Mucosa of rectum (tissue), 2 donors: ENCODE measurements around the gene CHAMP1.

ENCODE experiments used
- H3K27ac ChIP-seq, 2 donors: one replicate each; pipeline ENCODE4 v1.7.0; 2013; ENCODE audit warnings: inconsistent platforms in 2 of 2, low read depth in 2 of 2, low read length in 2 of 2
- H3K27me3 ChIP-seq, 2 donors: one replicate each; pipeline ENCODE4 v1.7.0; 2013; ENCODE audit warnings: low read length in 2 of 2; ENCODE audit not compliant: control insufficient read depth in 2 of 2, insufficient read depth in 2 of 2
- H3K36me3 ChIP-seq, 2 donors: one replicate each; pipeline ENCODE4 v1.7.0; 2013; ENCODE audit warnings: low read length in 2 of 2; ENCODE audit not compliant: control insufficient read depth in 2 of 2, insufficient read depth in 2 of 2
- H3K4me1 ChIP-seq, 2 donors: one replicate each; pipeline ENCODE4 v1.7.0; 2013; ENCODE audit warnings: low read length in 2 of 2, mild to moderate bottlenecking in 1 of 2; ENCODE audit not compliant: control insufficient read depth in 2 of 2, insufficient read depth in 2 of 2
- H3K4me3 ChIP-seq, 2 donors: one replicate each; pipeline ENCODE4 v1.7.0; 2013; ENCODE audit warnings: low read length in 2 of 2
- H3K9ac ChIP-seq, 2 donors: one replicate each; pipeline ENCODE4 v1.7.0; 2013; ENCODE audit warnings: low read length in 2 of 2, low read depth in 1 of 2, mild to moderate bottlenecking in 1 of 2
- H3K9me3 ChIP-seq, 2 donors: one replicate each; pipeline ENCODE4 v1.7.0; 2013; ENCODE audit warnings: low read length in 2 of 2; ENCODE audit not compliant: control insufficient read depth in 2 of 2
- donor health status: healthy.
- donor health status: Normal muscosa, but diverticular disease.

The CHAMP1 gene

DNA sequence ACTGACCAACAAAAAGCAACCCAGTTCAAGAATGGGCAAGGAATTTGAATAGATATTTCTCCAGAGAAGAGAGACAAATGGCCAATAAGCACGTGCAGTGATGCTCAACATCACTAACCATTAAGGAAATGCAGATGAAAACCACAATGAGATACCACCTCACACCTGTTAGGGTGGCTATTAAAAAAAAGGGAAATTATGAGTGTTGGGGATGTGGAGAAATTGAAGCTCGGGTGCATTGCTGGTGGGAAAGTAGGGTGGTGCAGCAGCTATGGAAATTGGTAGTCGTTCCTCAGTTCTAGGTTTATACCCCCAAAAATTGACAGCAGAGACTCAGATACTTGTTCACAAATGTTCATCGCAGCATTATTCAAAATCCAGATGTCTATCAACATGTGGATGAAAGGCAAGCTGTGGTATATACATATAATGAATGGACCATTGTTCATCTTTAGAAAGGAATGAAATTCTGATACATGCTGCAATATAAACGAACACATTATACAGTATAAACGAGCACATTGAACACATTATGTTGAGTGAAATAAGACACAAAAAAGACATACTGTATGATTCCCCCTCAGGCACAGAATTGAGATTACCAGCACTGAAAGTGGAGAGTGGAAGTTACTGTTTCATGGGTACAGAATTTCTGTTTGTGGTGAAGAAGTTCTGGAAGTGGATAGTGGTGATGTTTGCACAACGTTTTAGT is 927 bp downstream of the CHAMP1 start:
- H3K27me3 ChIP-seq, result no peaks in the 10 kb centered on the region
- H3K27ac ChIP-seq, result peak overlapping the region in 1 of 2 donors; percentile 91
- peak overlapping the region; percentile 77 to 80 for H3K9ac ChIP-seq
- H3K4me3 ChIP-seq, result peak overlapping the region; percentile 87 to 88
- H3K36me3 ChIP-seq, result no peaks in the 10 kb centered on the region
- peaks cover 14% of the 10 kb centered on the region in 2 donors for H3K4me1 ChIP-seq
- no peaks in the 10 kb centered on the region for H3K9me3 ChIP-seq

- Histone ChIP-seq H3K9me3 (no peaks in the 10 kb centered on the region), H3K27ac (no peak overlapping the region), H3K4me1 (peaks cover 9 to 14% of the 10 kb centered on the region in 2 donors), H3K36me3 (peaks cover 12 to 18% of the 10 kb centered on the region in 2 donors), H3K27me3 (no peaks in the 10 kb centered on the region), H3K4me3 (no peak overlapping the region), H3K9ac (no peak overlapping the region)
Measured at GRCh38 chr13:114318624-114319023, 4.3 kb downstream of the CHAMP1 start.

DNA sequence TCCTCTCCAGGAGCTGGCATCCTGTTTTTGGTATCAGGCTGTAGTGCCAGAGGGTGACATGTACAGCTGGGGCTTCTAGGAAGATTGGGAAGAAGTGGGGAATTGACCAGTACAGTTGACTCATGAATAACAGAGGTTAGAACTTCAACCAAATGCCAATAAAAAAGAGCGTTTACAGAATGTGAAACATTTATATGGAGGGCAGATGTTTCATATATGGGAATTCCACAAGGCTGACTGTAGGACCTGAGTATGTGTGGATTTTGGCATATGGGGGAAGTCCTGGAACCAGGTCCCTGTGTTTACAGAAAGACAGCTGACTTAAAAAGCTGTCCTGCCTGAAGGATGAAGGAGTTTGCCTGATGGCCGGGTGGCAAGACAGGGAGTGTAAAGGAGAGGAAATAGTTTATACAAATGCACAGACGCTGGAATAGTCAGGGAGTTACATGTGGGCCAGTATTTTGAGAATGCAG is 5.2 kb downstream of the CHAMP1 start:
- Histone ChIP-seq H3K4me1 (peaks cover 5 to 14% of the 10 kb centered on the region in 2 donors), H3K9me3 (no peaks in the 10 kb centered on the region), H3K36me3 (peaks cover 20 to 26% of the 10 kb centered on the region in 2 donors), H3K9ac (no peak overlapping the region), H3K27ac (no peak overlapping the region), H3K4me3 (no peak overlapping the region), H3K27me3 (no peaks in the 10 kb centered on the region)

- H3K9me3 ChIP-seq, result no peaks in the 10 kb centered on the region
- no peak overlapping the region for H3K27ac ChIP-seq
- peaks cover 26 to 30% of the 10 kb centered on the region in 2 donors for H3K36me3 ChIP-seq
- H3K27me3 ChIP-seq, result no peaks in the 10 kb centered on the region
- H3K9ac ChIP-seq, result no peak overlapping the region
- peaks cover 2 to 12% of the 10 kb centered on the region in 2 donors for H3K4me1 ChIP-seq
- no peak overlapping the region for H3K4me3 ChIP-seq
Measured at GRCh38 chr13:114320065-114320464, 5.8 kb downstream of the CHAMP1 start.

DNA sequence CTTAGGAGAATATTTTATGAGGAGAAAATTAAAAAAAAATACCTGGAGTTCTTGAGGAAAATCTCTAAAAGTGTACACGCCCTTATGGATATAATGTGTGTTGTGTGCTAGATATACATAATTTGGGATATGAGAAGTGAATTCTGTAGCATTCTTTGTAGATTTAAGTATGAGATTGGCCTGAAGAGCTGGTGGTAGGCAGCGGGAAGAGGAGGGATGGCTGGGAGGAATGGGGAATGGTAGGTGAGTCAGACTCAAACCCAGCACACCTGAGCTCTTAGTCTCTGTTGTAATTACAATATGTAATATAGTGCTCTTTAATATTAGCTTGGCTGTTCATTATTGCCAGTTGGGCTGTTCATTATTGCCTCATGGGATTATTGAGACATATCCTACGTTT is 7.0 kb downstream of the CHAMP1 start:
- H3K36me3 ChIP-seq, result peaks cover 30 to 36% of the 10 kb centered on the region in 2 donors
- H3K4me1 ChIP-seq, result peaks cover 0 to 5% of the 10 kb centered on the region in 2 donors
- no peaks in the 10 kb centered on the region for H3K27me3 ChIP-seq
- H3K9ac ChIP-seq, result no peak overlapping the region
- no peak overlapping the region for H3K27ac ChIP-seq
- H3K9me3 ChIP-seq, result no peaks in the 10 kb centered on the region
- H3K4me3 ChIP-seq, result no peak overlapping the region

GRCh38 chr13:114323349-114323748 is 9.0 kb downstream of the CHAMP1 start:
- Histone ChIP-seq H3K36me3 (peaks cover 30 to 36% of the 10 kb centered on the region in 2 donors), H3K4me1 (no peaks in the 10 kb centered on the region), H3K27me3 (no peaks in the 10 kb centered on the region)

DNA sequence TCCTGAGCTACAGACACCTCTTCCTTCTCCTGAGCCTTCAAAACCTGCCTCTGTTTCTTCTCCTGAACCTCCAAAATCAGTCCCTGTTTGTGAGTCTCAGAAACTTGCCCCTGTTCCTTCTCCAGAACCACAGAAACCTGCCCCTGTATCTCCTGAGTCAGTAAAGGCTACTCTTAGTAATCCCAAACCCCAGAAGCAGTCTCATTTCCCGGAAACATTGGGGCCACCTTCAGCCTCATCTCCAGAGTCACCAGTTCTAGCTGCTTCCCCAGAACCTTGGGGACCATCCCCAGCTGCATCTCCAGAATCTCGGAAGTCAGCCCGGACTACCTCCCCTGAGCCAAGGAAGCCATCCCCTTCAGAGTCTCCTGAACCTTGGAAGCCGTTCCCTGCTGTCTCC is 10.0 kb downstream of the CHAMP1 start:
- H3K27ac ChIP-seq, result no peak overlapping the region
- no peak overlapping the region for H3K4me3 ChIP-seq
- no peaks in the 10 kb centered on the region for H3K27me3 ChIP-seq
- H3K9me3 ChIP-seq, result no peaks in the 10 kb centered on the region
- no peaks in the 10 kb centered on the region for H3K4me1 ChIP-seq
- no peak overlapping the region for H3K9ac ChIP-seq
- H3K36me3 ChIP-seq, result peaks cover 30 to 36% of the 10 kb centered on the region in 2 donors

More at GRCh38 chr13:114323349-114323748, 9.0 kb downstream of the CHAMP1 start:
- H3K9ac ChIP-seq, result no peak overlapping the region
- H3K9me3 ChIP-seq, result no peaks in the 10 kb centered on the region
- no peak overlapping the region for H3K27ac ChIP-seq
- H3K4me3 ChIP-seq, result no peak overlapping the region

- no peak overlapping the region for H3K27ac ChIP-seq
Measured at GRCh38 chr13:114325729-114326128, 11.4 kb downstream of the CHAMP1 start.

DNA sequence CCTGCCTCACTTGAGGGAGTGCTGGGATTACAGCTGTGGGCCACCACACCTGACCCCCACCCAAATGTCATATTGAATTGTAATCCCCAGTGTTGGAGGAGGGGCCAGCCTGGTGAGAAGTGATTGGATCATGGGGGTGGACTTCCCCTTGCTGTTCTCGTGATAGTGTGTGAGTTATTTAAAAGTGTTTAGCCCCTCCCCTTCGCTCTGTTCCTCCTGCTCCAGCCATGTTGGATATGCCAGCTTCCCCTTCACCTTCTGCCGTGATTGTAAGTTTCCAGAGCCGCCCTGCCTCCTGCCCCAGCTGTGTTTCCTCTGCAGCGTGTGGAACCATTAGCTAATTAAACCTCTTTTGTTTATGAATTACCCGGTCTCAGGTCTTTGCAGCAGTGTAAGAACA is 13.7 kb downstream of the CHAMP1 start:
- peaks cover 17 to 29% of the 10 kb centered on the region in 2 donors for H3K36me3 ChIP-seq
- H3K9me3 ChIP-seq, result no peaks in the 10 kb centered on the region
- H3K27ac ChIP-seq, result no peak overlapping the region
- no peaks in the 10 kb centered on the region for H3K4me1 ChIP-seq
- no peak overlapping the region for H3K9ac ChIP-seq
- H3K4me3 ChIP-seq, result no peak overlapping the region
- H3K27me3 ChIP-seq, result no peaks in the 10 kb centered on the region

More at GRCh38 chr13:114325729-114326128, 11.4 kb downstream of the CHAMP1 start:
- H3K4me1 ChIP-seq, result no peaks in the 10 kb centered on the region
- no peak overlapping the region for H3K9ac ChIP-seq
- peaks cover 30 to 36% of the 10 kb centered on the region in 2 donors for H3K36me3 ChIP-seq
- no peak overlapping the region for H3K4me3 ChIP-seq
- no peaks in the 10 kb centered on the region for H3K9me3 ChIP-seq
- no peaks in the 10 kb centered on the region for H3K27me3 ChIP-seq

DNA sequence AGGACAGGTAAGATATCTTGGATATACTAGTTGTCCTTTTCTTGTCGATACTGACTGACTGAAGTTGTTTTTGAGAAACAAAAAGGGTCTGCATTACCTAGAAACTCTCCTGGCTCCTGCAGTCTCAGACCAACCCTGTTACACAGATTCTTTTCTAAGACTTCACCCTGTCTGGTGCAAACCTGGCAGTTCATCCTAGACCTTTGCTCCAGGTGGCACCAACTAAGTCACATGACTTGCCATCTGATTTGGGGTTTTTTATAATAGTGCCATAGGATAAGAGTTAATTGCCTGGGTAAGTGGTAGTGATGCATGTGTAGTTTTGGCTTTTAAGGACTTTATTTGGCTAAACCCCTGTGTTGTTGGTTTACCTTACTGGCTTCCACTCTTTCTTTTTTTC is 14.3 kb downstream of the CHAMP1 start:
- no peak overlapping the region for H3K9ac ChIP-seq
- no peak overlapping the region for H3K4me3 ChIP-seq
- peaks cover 12 to 25% of the 10 kb centered on the region in 2 donors for H3K36me3 ChIP-seq
- no peaks in the 10 kb centered on the region for H3K9me3 ChIP-seq
- no peaks in the 10 kb centered on the region for H3K27me3 ChIP-seq
- H3K27ac ChIP-seq, result no peak overlapping the region
- H3K4me1 ChIP-seq, result no peaks in the 10 kb centered on the region
